Heart left ventricle (tissue), 16 donors: ENCODE data around the gene OVCA2. TPM values are rescaled to one million over a fixed set of nuclear protein-coding genes. Genes with fewer than 3 reads are reported as not detected.

Experiments used
- ATAC-seq, 4 donors: fragments of 200-7000 bp; cut with Tn5 transposase; one replicate each; pipeline ENCODE4 v1.9.1; 2020 to 2022; ENCODE audit warnings: moderate library complexity in 4 of 4, mild to moderate bottlenecking in 3 of 4, moderate number of reproducible peaks in 1 of 4
- DNase-seq, 5 donors: peaks; one replicate each; pipeline ENCODE4 v3.0.0-alpha.2; 2020
- H3K27ac ChIP-seq, 12 donors: fragments of 200-600 bp; sonication (generic) in 4 of 12; one replicate each; pipeline versions ENCODE4 v1.5.0 to v1.8.0; 2016 to 2022; ENCODE audit warnings: mild to moderate bottlenecking in 2 of 12
- H3K27me3 ChIP-seq, 9 donors: fragments of 200-600 bp; sonication (generic) in 2 of 9; one replicate each; pipeline versions ENCODE4 v1.5.1 to v1.8.0; 2016 to 2022; ENCODE audit warnings: mild to moderate bottlenecking in 3 of 9
- H3K36me3 ChIP-seq, 9 donors: fragments of 200-600 bp; sonication (generic) in 2 of 9; one replicate each; pipeline versions ENCODE4 v1.5.0 to v1.8.0; 2018 to 2022; ENCODE audit warnings: mild to moderate bottlenecking in 2 of 9
- H3K4me1 ChIP-seq, 12 donors: fragments of 200-600 bp; sonication (generic) in 4 of 12; one replicate each; pipeline versions ENCODE4 v1.5.0 to v1.8.0; 2016 to 2022; ENCODE audit warnings: mild to moderate bottlenecking in 3 of 12
- H3K4me3 ChIP-seq, 12 donors: fragments of 200-600 bp; sonication (generic) in 4 of 12; one replicate each; pipeline versions ENCODE4 v1.5.0 to v1.8.0; 2017 to 2022; ENCODE audit warnings: mild to moderate bottlenecking in 9 of 12, moderate library complexity in 4 of 12
- H3K9me3 ChIP-seq, 12 donors: fragments of 200-600 bp; sonication (generic) in 4 of 12; one replicate each; pipeline versions ENCODE4 v1.5.0 to v1.8.0; 2016 to 2022; ENCODE audit warnings: mild to moderate bottlenecking in 1 of 12
- CTCF ChIP-seq, 12 donors: fragments of 200-600 bp; sonication (generic) in 4 of 12; IDR thresholded peaks; one replicate each; pipeline versions ENCODE4 v1.5.0 to v1.8.0; 2018 to 2022; ENCODE audit warnings: antibody characterized with exemption in 12 of 12, mild to moderate bottlenecking in 5 of 12
- POLR2A ChIP-seq, 2 donors: fragments of 450-650 bp; IDR thresholded peaks; one replicate each; pipeline ENCODE4 v1.6.1; 2017; ENCODE audit warnings: antibody characterized with exemption in 2 of 2, mild to moderate bottlenecking in 2 of 2, moderate library complexity in 2 of 2
- WGBS, 4 donors: extraction: QIAGEN DNeasy Blood & Tissue Kit in 2 of 4; methylation state at CpG; one replicate each; pipeline versions ENCODE4 v1.1.5 to v1.1.7; 2013 to 2018; 5-methylcytosine and 5-hydroxymethylcytosine counted together
- intact Hi-C, 10 donors: fragments of 100-400 bp; cut with DNase I; formaldehyde crosslinking; loops; one replicate each; pipeline versions ENCODE4 v1.11.1 to v1.14.2; 2022
- polyA plus RNA-seq, 2 donors: library from polyadenylated mRNA; stranded (reverse); fragments of 200-250 nt; gene quantifications; one replicate each; pipeline ENCODE4 v1.2.3, GENCODE V29; 2013
- total RNA-seq, 9 donors: library from RNA; depleted of rRNA in 2 of 9; stranded (reverse); fragments of >200 nt in 2 of 9; fragmentation: NEBNext Ultra II Directional in 3 of 9; extraction: Animal tissue kit (Norgen Biotek cat#: 25700) in 3 of 9; gene quantifications; one replicate each; pipeline versions ENCODE4 v1.1.0 to v1.2.4, GENCODE V29; 2016 to 2023
- donor health status: ischemic (EF 13 %, LVEDD 7.1; RV severe dilation, severe dysfunction).
- donor health status: healthy with polysubstance abuse.
- donor health status: DM: no; HTN: yes; CAD: no.
- donor health status: DM: no; HTN: no; CAD: no.
- donor health status: ischemic (EF 25% LVEDD 6.9; RV normal size, moderate dysfunction).
- donor health status: ischemic (EF 25% LVEDD 5.7; RV mildly dilated, moderate dysfunction).
- donor health status: healthy.
- donor health status: DM: yes; HTN: yes; CAD: no.
- donor health status: ischemic (EF 35%, LVEDD 5.7; RV mildly dilated, moderate dysfunction).
- donor health status: nonischemic (EF 11% LVEDD 7.7; RV severe dilation, severe dysfunction).
- donor health status: DM: yes; HTN: yes; CAD: no.
- donor health status: PGD.
- donor health status: ischemic (EF 29% LVEDD 5.4; RV normal size, mild dysfunction).
- donor health status: nonischemic (EF 23%, LVEDD 6.1; RV moderate dilation, normal function).

Gene OVCA2
- total and polyA plus RNA-seq, 11 donors, result 16.0 to 52.4 (median 22.0) TPM

GRCh38 chr17:2068519-2069051, 26.8 kb downstream of the OVCA2 start:
- Histone ChIP-seq H3K27ac (peak overlapping the region; percentile 1 to 98 (median 88)), H3K4me1 (peaks cover 8 to 93% (median 80%) of the 10 kb centered on the region in 12 donors), H3K4me3 (no peak overlapping the region), H3K27me3 (no peaks in the 10 kb centered on the region), H3K36me3 (peaks cover 0 to 44% (median 15%) of the 10 kb centered on the region in 9 donors), H3K9me3 (no peaks in the 10 kb centered on the region)
- 74 to 83% (median 74%) methylated on average over 11 to 15 of the region's 15 CpGs for WGBS, 4 donors
- TF ChIP-seq CTCF (IDR thresholded peaks at IDR 0.05) (no peak), POLR2A (IDR thresholded peaks at IDR 0.05) (no peak)
- DNase-seq (no peak), ATAC-seq (no peak)
- intact Hi-C loops, result loop anchor here in 2 of 10 donors (2.0 to 5.0 kb wide), 2 partner anchors 16 to 109 kb away; no protein-coding TSS in a partner anchor

- DNase-seq, result no peak
- H3K36me3 ChIP-seq, result peaks cover 0 to 26% (median 4%) of the 10 kb centered on the region in 9 donors
- 85 to 88% (median 86%) methylated on average over 13 of the region's 13 CpGs for WGBS, 4 donors
- no peak for TF ChIP-seq CTCF (IDR thresholded peaks at IDR 0.05)
- no peak for TF ChIP-seq POLR2A (IDR thresholded peaks at IDR 0.05)
- no peaks in the 10 kb centered on the region for H3K9me3 ChIP-seq
- no peaks in the 10 kb centered on the region for H3K27me3 ChIP-seq
- H3K4me3 ChIP-seq, result no peak overlapping the region
- ATAC-seq, result no peak
- H3K27ac ChIP-seq, result peak overlapping the region; percentile 66 to 98 (median 86)
- intact Hi-C loops, result no loop called here
- peaks cover 12 to 93% (median 75%) of the 10 kb centered on the region in 12 donors for H3K4me1 ChIP-seq
These were observed 28.6 kb downstream of the OVCA2 start for GRCh38 chr17:2070241-2071023.

GRCh38 chr17:2071024-2071385, 29.2 kb downstream of the OVCA2 start:
- H3K4me1 ChIP-seq, result peaks cover 16 to 93% (median 75%) of the 10 kb centered on the region in 12 donors
- ATAC-seq (no peak), DNase-seq (no peak)
- intact Hi-C loops, result no loop called here
- no peaks in the 10 kb centered on the region for H3K9me3 ChIP-seq
- 87 to 93% (median 89%) methylated on average over 6 of the region's 6 CpGs for WGBS, 4 donors
- peak overlapping the region; percentile 66 to 98 (median 86) for H3K27ac ChIP-seq
- H3K4me3 ChIP-seq, result no peak overlapping the region
- no peak for TF ChIP-seq POLR2A (IDR thresholded peaks at IDR 0.05)
- no peaks in the 10 kb centered on the region for H3K27me3 ChIP-seq
- H3K36me3 ChIP-seq, result peaks cover 0 to 20% (median 2%) of the 10 kb centered on the region in 9 donors

GRCh38 chr17:2071455-2072281, 29.8 kb downstream of the OVCA2 start:
- DNase-seq (peak in 4 of 5 donors; percentile 73 to 86 (median 83)), ATAC-seq (peak in 3 of 4 donors; percentile 30 to 53 (median 46))
- WGBS, 4 donors, result 48 to 61% (median 54%) methylated on average over 24 to 31 of the region's 31 CpGs
- Histone ChIP-seq H3K27me3 (no peaks in the 10 kb centered on the region), H3K9me3 (no peaks in the 10 kb centered on the region), H3K27ac (peak overlapping the region; percentile 66 to 98 (median 86)), H3K4me1 (peaks cover 16 to 94% (median 76%) of the 10 kb centered on the region in 12 donors), H3K4me3 (no peak overlapping the region), H3K36me3 (peaks cover 0 to 25% (median 2%) of the 10 kb centered on the region in 9 donors)
- TF ChIP-seq POLR2A (IDR thresholded peaks at IDR 0.05), result no peak
- intact Hi-C loops, result no loop called here
